ENCODE data around the gene SCO2.
A peak's percentile ranks its signal among the peaks of the same experiment; 100 is the strongest.

Gene SCO2

GRCh38 chr22:50502628-50503474 lies 22.5 kb downstream of the SCO2 start:
- DNase-seq (ENCODE audit: low read depth in 2 of 2), result no peak

DNA sequence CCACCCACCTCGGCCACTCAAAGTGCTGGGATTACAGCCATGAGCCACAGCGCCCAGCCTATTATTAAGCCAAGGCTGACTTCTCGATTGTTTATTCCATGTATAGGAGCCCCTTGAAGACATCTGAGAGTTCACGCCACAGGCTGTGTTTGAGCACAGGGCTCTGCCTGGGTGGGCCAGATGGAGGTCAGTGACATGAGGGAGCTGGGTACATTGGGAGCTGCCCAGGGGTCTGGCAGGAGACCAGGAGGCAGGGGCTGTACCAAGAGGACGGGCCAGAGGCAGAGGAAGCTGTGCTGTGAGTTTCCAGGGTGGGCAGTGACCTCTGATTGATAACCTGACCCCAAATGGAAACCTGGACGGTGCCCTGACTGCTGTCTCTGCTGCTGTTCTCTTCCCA lies 23.3 kb downstream of the SCO2 start:
- DNase-seq (ENCODE audit: low read depth in 2 of 2), result no peak

GRCh38 chr22:50500452-50500851 lies 24.9 kb downstream of the SCO2 start:
- no peak for DNase-seq (ENCODE audit: low read depth in 2 of 2)

DNA sequence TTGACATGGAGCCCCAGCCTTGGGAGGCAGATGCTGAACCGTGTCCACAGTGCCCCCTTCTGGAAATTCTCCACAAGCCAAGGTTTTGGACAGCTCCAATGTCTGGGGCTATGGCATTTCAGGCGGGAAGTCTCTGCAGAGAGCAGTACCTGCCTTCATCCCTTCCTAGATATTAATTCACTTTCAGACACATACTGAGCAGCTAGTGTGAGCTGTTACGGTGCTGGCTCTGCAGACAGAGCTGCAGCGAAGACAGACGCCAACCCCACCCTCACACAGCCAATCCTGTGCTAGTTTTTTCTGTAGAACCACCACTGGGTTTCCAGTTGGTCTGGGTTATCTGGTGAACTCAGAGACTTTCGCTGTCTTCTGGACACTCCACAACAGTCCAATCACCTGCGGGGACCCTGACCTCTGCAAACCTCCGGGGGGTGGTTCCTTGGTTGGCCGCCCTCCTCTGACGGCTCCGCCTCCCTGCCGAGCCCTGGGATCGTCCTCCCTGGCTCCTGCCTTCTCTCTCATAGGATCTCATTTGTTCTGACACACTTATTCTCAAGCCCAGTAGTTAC lies 27.0 kb downstream of the SCO2 start:
- peak; percentile 44 to 72 for DNase-seq (ENCODE audit: low read depth in 2 of 2)

GRCh38 chr22:50497093-50497492 lies 28.3 kb downstream of the SCO2 start:
- no peak for DNase-seq (ENCODE audit: low read depth in 2 of 2)

GRCh38 chr22:50490531-50491308 lies 34.7 kb downstream of the SCO2 start:
- no peak for DNase-seq (ENCODE audit: low read depth in 2 of 2)

- DNase-seq (ENCODE audit: low read depth in 2 of 2), result no peak
These were observed 35.8 kb downstream of the SCO2 start for GRCh38 chr22:50489363-50490243.

DNA sequence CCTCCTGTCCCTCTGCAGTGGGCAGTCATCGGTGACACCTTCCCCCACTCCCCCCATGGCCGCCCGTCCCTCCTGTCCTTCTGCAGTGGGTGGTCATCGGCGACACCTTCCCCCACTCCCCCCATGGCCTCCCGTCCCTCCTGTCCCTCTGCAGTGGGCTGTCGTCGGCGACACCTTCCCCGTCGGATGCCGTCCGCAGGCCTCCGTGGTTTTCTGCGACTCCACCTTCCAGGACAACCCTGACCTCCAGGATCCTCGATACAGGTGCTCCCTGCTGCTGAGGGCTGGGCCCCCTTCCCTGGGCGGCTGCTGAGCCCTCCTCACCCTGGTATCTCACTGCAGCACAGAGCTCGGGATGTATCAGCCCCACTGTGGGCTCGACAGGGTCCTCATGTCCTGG lies 36.5 kb downstream of the SCO2 start:
- DNase-seq (ENCODE audit: low read depth in 2 of 2), result no peak

GRCh38 chr22:50488006-50488677 lies 37.3 kb downstream of the SCO2 start:
- DNase-seq (ENCODE audit: low read depth in 2 of 2), result no peak

DNA sequence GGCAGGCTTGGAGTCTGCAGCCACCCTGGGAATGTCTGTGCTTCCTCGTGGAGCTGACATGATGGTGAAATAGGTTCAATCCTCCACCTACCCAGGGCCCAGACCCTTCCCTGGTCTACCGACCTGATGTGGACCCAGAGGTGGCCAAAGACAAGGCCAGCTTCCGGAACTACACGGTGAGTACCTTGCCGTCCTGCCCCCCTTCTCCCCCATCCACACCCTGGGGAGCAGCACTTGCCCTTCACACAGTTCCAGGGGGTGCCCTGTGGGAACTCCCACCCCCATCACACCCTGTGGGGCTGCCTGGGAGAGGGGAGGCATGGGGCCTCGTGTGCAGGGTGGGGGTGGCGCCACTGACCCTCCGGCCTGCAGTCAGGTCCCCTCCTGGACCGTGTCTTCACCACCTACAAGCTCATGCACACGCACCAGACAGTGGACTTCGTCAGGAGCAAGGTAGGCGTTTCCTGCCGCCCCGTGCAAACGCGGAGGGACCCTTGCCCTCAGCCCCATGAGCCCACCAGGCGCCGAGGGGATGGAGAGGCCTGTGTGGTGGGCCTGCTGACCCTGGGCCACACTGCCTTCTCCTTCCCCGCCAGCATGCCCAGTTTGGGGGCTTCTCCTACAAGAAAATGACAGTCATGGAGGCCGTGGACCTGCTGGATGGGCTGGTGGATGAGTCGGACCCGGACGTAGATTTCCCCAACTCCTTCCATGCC lies 38.0 kb downstream of the SCO2 start:
- no peak for DNase-seq (ENCODE audit: low read depth in 2 of 2)

DNA sequence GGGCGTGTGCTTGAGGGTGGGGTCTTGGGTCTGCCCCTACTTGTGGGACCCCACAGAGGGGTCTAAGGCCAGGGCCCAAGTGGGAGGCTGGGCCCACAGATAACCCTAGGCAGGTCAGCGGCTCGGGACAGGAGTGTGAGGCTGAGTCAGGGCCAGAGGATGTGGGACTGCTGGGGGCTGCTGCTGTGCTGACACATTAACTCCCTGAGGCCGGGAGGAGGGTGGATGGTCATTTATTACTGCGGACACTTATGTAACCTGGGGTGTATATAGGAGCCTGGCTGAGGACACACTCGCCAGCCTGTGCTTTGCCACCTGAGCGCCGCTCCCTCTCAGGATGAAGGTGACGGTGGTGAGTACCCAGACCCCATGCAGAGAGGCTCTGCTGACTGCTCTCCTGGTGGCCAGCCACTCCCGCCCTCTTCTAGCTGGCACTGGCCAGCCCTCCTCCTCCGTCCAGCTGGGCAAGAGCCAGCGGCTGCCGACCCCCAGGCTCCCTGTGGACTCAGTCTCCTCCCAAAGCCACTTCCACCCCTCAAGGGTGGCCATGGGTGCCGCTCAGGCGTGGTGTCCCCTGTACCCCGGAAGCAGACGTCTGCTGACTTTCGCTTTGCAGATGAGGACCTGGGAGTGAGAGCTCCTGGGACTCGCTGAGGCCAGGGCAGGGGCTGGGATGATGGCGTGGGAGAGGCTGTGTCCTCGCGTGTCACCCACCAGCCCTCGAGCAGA lies 38.7 kb downstream of the SCO2 start, which contains the start of gene MIOX:
MIOX (plus strand) TSS at position 299 of the 729 bp plus-strand sequence; CDS start at position 338, 39 bp downstream.
- DNase-seq (ENCODE audit: low read depth in 2 of 2), result no peak

GRCh38 chr22:50485221-50486131 lies 39.9 kb downstream of the SCO2 start:
- no peak for DNase-seq (ENCODE audit: low read depth in 2 of 2)

DNA sequence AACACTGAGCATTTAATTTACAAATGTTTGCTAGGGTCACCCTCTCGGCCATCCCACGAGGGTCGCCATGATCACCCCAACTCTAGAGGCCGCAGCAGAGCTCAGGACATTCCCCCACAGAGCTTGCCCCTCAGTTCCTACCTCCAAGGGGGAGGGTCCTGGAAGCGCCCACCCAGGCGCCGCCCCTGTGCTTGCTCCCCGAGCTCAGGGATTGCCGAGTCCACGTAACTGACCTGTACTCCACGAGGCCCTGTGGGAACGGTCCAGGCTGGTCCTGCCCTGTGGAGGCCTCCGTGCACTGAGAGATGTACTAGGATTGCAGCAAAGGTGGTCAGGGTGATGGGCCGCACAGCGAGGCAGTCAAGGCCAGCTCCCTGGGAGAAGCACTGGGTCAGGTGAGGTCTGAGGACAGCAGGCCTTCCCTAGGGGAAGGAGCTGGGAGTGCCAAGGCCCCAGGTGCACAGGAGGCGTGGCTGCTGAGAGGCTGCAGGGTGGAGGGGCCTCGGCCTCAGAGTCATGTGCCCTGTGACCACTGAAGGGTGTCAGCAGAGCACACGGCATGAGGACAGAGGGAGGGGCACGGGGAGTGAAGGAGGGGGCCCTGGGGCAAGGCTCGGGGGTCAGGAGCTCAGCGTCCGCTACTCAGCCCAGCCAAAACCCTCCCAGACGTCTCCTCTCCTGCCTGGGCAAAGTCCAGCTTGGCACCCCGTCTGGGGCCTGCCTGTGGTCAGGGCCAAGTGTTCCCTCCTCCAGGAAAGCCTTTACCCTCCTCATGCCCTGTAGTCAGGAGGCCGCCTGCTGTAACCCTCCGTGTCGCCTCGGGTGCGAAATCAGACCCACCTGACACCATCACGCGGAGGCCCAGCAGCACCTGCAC lies 41.2 kb downstream of the SCO2 start:
- DNase-seq (ENCODE audit: low read depth in 2 of 2), result no peak

GRCh38 chr22:50483556-50483955 lies 41.8 kb downstream of the SCO2 start:
- DNase-seq (ENCODE audit: low read depth in 2 of 2), result no peak

GRCh38 chr22:50483106-50483505 lies 42.3 kb downstream of the SCO2 start:
- no peak for DNase-seq (ENCODE audit: low read depth in 2 of 2)

DNA sequence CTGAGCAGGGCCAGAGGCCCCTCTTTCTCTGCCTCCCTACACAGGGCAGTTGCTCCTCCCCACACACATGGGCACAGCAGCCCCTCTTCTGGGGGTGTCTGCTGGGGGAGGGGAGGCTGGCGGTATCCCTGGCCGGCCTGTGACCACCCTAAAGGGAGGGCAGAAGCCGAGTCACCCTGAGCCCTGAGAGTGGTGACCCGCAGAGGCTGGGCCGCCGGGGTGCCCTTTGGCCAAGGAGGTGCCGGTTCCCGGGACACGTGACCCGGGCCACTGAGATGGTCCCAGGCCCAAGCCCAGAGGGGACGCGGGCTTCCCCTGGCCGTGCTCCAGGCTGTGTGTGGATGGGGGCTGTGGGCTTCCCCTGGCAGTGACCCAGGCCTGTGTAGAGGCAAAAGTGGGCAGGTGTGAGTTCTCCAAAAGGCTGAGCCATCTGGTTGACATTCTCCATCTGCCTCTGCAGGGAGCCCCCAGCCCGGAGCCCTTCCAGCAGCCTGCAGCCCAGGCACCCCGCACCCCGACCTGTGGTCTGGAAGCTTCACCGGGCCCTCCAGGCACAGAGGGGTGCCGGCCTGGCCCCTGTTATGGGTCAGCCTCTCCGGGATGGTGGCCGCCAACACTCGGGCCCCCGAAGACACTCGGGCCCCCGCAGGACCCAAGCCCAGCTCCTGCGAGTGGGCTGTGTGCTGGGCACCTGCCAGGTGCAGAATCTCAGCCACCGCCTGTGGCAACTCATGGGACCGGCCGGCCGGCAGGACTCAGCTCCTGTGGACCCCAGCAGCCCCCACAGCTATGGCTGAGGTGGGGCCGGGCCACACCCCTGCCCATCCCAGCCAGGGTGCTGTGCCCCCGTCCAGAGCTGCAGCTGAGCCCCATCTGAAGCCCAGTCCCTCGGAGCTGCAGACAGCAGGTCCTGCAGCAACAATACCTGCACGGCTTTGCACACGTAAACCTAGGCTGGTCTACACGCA lies 43.0 kb downstream of the SCO2 start:
- no peak for DNase-seq (ENCODE audit: low read depth in 2 of 2)

Data from stimulated activated CD4-positive, alpha-beta T cell treated with anti-CD3 and anti-CD28 coated beads, Interleukin-15, amount 100 ng/mL, for 48 hours (primary cell).